ENCODE measurements around the gene PDE1C.

The PDE1C gene

GRCh38 chr7:31935124-31936054 lies 134.8 kb downstream of the PDE1C start:
- no peak for DNase-seq

- no peak for DNase-seq
Measured at GRCh38 chr7:31934551-31934950, 135.7 kb downstream of the PDE1C start.

GRCh38 chr7:31933481-31933880 lies 136.7 kb downstream of the PDE1C start:
- no peak for DNase-seq

GRCh38 chr7:31926991-31927584 lies 143.1 kb downstream of the PDE1C start:
- no peak for DNase-seq

- DNase-seq: no peak
Measured at GRCh38 chr7:31925753-31926454, 144.3 kb downstream of the PDE1C start.

- no peak for DNase-seq
Measured at GRCh38 chr7:31924251-31924650, 146.0 kb downstream of the PDE1C start.

GRCh38 chr7:31922848-31923247 lies 147.4 kb downstream of the PDE1C start:
- DNase-seq: no peak

GRCh38 chr7:31921047-31921446 lies 149.2 kb downstream of the PDE1C start:
- no peak for DNase-seq

- no peak for DNase-seq
Measured at GRCh38 chr7:31919678-31920369, 150.4 kb downstream of the PDE1C start.

GRCh38 chr7:31918706-31919393 lies 151.4 kb downstream of the PDE1C start:
- no peak for DNase-seq

- no peak for DNase-seq
Measured at GRCh38 chr7:31917256-31917655, 153.0 kb downstream of the PDE1C start.

GRCh38 chr7:31910191-31910590 lies 160.0 kb downstream of the PDE1C start:
- no peak for DNase-seq

- DNase-seq: no peak
Measured at GRCh38 chr7:31906479-31907171, 163.6 kb downstream of the PDE1C start.

GRCh38 chr7:31903962-31904361 lies 166.2 kb downstream of the PDE1C start:
- no peak for DNase-seq

- DNase-seq: no peak
Measured at GRCh38 chr7:31899356-31899927, 170.8 kb downstream of the PDE1C start.

- DNase-seq: no peak
Measured at GRCh38 chr7:31896925-31897324, 173.3 kb downstream of the PDE1C start.

GRCh38 chr7:31894308-31894707 lies 175.9 kb downstream of the PDE1C start:
- DNase-seq: no peak

- no peak for DNase-seq
Measured at GRCh38 chr7:31893365-31893764, 176.8 kb downstream of the PDE1C start.

GRCh38 chr7:31892099-31892829 lies 177.9 kb downstream of the PDE1C start:
- DNase-seq: no peak

GRCh38 chr7:31890766-31891165 lies 179.4 kb downstream of the PDE1C start:
- no peak for DNase-seq

- no peak for DNase-seq
Measured at GRCh38 chr7:31890198-31890597, 180.0 kb downstream of the PDE1C start.
